OCI-LY1 (cell line): ENCODE measurements around the gene MSH3.

Experiments
- CTCF ChIP-seq: fragments of 200-600 bp; sonication (generic), shearing (Covaris generic); IDR thresholded peaks from 2 replicates; pipeline ENCODE4 v1.5.1; 2017; ENCODE audit warnings: mild to moderate bottlenecking, antibody characterized with exemption, low read length, moderate library complexity, mixed read lengths
- EZH2 ChIP-seq: fragments of 200-600 bp; sonication (generic), shearing (Covaris generic); IDR thresholded peaks from 2 replicates; pipeline ENCODE4 v1.8.0; 2017; ENCODE audit warnings: borderline replicate concordance, mixed run types, mild to moderate bottlenecking, antibody characterized with exemption, low read length, moderate library complexity, mixed read lengths

GRCh38 chr5:80662108-80662507 is 7.7 kb downstream of the MSH3 start:
- TF ChIP-seq CTCF (no peak), EZH2 (no peak)
